ENCODE measurements around the gene KIAA0825. TPM values are rescaled to one million over a fixed set of nuclear protein-coding genes. Genes with fewer than 3 reads are reported as not detected.

The KIAA0825 gene
- total RNA-seq, 6 experiments from 2014 or later, result 1.3 to 2.8 (median 1.7) TPM

GRCh38 chr5:94457788-94458187 lies 160.6 kb downstream of the KIAA0825 start:
- TF ChIP-seq, protein P1, sequence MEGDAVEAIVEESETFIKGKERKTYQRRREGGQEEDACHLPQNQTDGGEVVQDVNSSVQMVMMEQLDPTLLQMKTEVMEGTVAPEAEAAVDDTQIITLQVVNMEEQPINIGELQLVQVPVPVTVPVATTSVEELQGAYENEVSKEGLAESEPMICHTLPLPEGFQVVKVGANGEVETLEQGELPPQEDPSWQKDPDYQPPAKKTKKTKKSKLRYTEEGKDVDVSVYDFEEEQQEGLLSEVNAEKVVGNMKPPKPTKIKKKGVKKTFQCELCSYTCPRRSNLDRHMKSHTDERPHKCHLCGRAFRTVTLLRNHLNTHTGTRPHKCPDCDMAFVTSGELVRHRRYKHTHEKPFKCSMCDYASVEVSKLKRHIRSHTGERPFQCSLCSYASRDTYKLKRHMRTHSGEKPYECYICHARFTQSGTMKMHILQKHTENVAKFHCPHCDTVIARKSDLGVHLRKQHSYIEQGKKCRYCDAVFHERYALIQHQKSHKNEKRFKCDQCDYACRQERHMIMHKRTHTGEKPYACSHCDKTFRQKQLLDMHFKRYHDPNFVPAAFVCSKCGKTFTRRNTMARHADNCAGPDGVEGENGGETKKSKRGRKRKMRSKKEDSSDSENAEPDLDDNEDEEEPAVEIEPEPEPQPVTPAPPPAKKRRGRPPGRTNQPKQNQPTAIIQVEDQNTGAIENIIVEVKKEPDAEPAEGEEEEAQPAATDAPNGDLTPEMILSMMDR (IDR thresholded peaks at IDR 0.05), result no peak
- Mint-ChIP-seq H3K27ac (no peak overlapping the region), H3K9me3 (no peaks in the 10 kb centered on the region), H3K36me3 (ENCODE audit: low read depth) (no peaks in the 10 kb centered on the region), H3K4me3 (no peak overlapping the region), H3K27me3 (ENCODE audit: insufficient read depth) (no peaks in the 10 kb centered on the region), H3K4me1 (ENCODE audit: low read depth) (no peaks in the 10 kb centered on the region)
- DNase-seq, result no peak

DNA sequence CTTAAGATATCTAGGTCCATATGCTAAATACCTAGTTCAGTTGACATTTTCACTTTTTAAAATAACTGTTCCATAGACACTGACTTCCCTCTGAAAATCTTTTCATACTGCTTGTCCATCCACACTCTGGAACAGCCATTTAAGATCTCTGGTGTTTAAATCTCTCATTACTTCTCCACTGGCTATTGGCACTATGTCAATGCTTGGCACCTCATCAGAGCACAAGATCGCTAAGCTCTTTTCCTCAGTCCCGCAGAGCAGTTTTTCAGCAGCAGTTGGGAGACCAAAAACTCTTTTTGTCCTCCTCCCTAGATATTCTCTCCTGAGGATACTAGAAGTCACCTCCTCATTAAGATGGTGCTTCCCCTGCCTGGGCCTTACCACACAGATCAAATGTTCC lies 172.7 kb downstream of the KIAA0825 start:
- Mint-ChIP-seq H3K36me3 (ENCODE audit: low read depth) (no peaks in the 10 kb centered on the region), H3K9me3 (no peaks in the 10 kb centered on the region), H3K4me3 (no peak overlapping the region), H3K4me1 (ENCODE audit: low read depth) (no peaks in the 10 kb centered on the region), H3K27ac (no peak overlapping the region), H3K27me3 (ENCODE audit: insufficient read depth) (no peaks in the 10 kb centered on the region; the same call in 1 of the 2 replicates)
- TF ChIP-seq, protein P1 (IDR thresholded peaks at IDR 0.05), result no peak
- no peak for DNase-seq

DNA sequence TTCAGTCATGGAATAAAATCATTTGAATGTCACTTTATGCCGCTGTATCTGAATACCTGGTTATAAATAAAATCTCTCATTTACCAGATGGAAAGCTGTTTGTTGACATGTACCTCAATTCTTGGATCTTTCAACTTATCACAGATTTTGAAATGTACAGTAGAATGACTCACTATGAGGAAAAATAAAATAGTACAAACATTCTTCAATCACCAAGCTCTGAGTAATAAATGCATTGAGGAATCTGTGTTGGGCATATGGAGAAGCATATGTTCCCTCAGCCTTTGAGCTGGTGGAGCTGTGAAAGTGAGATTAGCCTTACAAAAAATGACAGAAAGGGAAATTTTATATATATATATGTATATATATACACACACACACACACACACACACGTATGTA lies 175.4 kb downstream of the KIAA0825 start:
- H3K27ac Mint-ChIP-seq, result no peak overlapping the region
- no peaks in the 10 kb centered on the region; the same call in 1 of the 2 replicates for H3K27me3 Mint-ChIP-seq (ENCODE audit: insufficient read depth)
- no peaks in the 10 kb centered on the region for H3K4me1 Mint-ChIP-seq (ENCODE audit: low read depth)
- no peaks in the 10 kb centered on the region for H3K36me3 Mint-ChIP-seq (ENCODE audit: low read depth)
- DNase-seq, result no peak
- TF ChIP-seq, protein P1 (IDR thresholded peaks at IDR 0.05), result no peak
- H3K4me3 Mint-ChIP-seq, result no peak overlapping the region
- H3K9me3 Mint-ChIP-seq, result no peaks in the 10 kb centered on the region

GRCh38 chr5:94442076-94442475 lies 176.3 kb downstream of the KIAA0825 start:
- H3K4me1 Mint-ChIP-seq (ENCODE audit: low read depth), result no peaks in the 10 kb centered on the region

DNA sequence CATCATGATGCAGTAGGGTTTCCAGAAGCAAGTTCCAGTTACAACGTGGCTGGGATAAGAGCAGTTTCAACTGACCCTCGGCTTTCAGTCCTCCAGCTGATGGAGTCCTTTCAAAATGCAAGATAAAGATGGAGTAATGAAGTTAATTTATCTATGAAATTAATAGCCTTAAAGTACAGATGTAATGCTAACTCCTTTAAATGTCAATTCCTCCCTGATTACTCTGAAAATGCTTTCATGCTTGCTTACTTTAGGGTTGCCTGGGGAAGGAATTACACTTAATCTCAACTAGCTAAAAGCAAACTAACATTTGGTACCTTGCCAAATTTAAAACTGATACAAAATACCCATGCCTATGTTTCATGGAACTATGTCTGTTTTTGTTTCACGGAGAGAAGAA lies 178.4 kb downstream of the KIAA0825 start:
- H3K27ac Mint-ChIP-seq, result no peak overlapping the region
- H3K9me3 Mint-ChIP-seq, result no peaks in the 10 kb centered on the region
- no peak for DNase-seq
- no peaks in the 10 kb centered on the region for H3K36me3 Mint-ChIP-seq (ENCODE audit: low read depth)
- TF ChIP-seq, protein P1 (IDR thresholded peaks at IDR 0.05), result no peak
- H3K4me1 Mint-ChIP-seq (ENCODE audit: low read depth), result no peaks in the 10 kb centered on the region
- H3K4me3 Mint-ChIP-seq, result no peak overlapping the region
- no peaks in the 10 kb centered on the region; the same call in 1 of the 2 replicates for H3K27me3 Mint-ChIP-seq (ENCODE audit: insufficient read depth)

More at GRCh38 chr5:94442076-94442475, 176.3 kb downstream of the KIAA0825 start:
- H3K36me3 Mint-ChIP-seq (ENCODE audit: low read depth), result no peaks in the 10 kb centered on the region
- no peaks in the 10 kb centered on the region for H3K9me3 Mint-ChIP-seq
- no peaks in the 10 kb centered on the region; the same call in 1 of the 2 replicates for H3K27me3 Mint-ChIP-seq (ENCODE audit: insufficient read depth)
- H3K27ac Mint-ChIP-seq, result no peak overlapping the region
- no peak overlapping the region for H3K4me3 Mint-ChIP-seq
- TF ChIP-seq, protein P1 (IDR thresholded peaks at IDR 0.05), result no peak
- DNase-seq, result no peak
